SK-N-SH (cell line): ENCODE results near the gene THBS2.

Experiments used
- EZH2phosphoT487 ChIP-seq: fragments of 200-600 bp; sonication (generic); IDR thresholded peaks from 2 replicates; pipeline ENCODE4 v1.6.1; 2017; ENCODE audit warnings: low read depth, mixed run types, mild to moderate bottlenecking, antibody characterized with exemption, moderate library complexity, borderline replicate concordance
- FOXM1 ChIP-seq: IDR thresholded peaks from 2 replicates; pipeline ENCODE4 v1.4.0; 2012; ENCODE audit warnings: low read depth, mild to moderate bottlenecking
- POLR2AphosphoS5 ChIP-seq: IDR thresholded peaks from 2 replicates; pipeline ENCODE4 v1.6.1; 2012; ENCODE audit warnings: low read depth, low read length
- RAD21 ChIP-seq: IDR thresholded peaks from 2 replicates; pipeline ENCODE4 v1.6.1; 2012; ENCODE audit warnings: mild to moderate bottlenecking, low read length
- RCOR1 ChIP-seq: fragments of 150-350 bp; IDR thresholded peaks from 2 replicates; pipeline ENCODE4 v1.6.1; 2017; ENCODE audit warnings: antibody characterized with exemption, low read length
- TF ChIP-seq, protein P1 (sequence below): fragments of 200-600 bp; sonication (generic); IDR thresholded peaks from 2 replicates; pipeline ENCODE4 v1.6.1; 2017; ENCODE audit warnings: antibody characterized with exemption, mild to moderate bottlenecking, moderate library complexity
- TF ChIP-seq, protein P2 (sequence below): IDR thresholded peaks from 2 replicates; pipeline ENCODE4 v1.6.1; 2012; ENCODE audit warnings: mild to moderate bottlenecking, low read depth, low read length, moderate library complexity

DNA sequence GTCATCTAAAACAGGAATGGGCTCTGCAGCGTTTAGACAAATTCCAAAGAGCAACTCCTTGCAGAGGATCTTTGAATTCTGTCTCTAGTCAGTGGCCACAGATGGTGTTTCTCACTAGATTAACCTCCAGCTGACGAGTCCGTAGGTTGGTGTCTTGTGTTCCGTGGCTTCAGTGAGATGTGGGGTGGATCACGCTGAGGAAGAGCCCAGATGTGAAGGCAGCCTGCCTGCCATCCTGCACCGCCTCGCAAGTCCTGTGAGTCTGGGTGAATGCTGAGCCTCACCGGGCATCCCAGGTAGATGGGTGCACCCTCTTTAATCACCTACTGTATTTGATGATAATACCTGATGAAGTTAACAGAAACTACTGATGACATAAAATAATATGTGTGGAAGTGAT is 70.4 kb downstream of the THBS2 start:
- TF ChIP-seq, protein P1, sequence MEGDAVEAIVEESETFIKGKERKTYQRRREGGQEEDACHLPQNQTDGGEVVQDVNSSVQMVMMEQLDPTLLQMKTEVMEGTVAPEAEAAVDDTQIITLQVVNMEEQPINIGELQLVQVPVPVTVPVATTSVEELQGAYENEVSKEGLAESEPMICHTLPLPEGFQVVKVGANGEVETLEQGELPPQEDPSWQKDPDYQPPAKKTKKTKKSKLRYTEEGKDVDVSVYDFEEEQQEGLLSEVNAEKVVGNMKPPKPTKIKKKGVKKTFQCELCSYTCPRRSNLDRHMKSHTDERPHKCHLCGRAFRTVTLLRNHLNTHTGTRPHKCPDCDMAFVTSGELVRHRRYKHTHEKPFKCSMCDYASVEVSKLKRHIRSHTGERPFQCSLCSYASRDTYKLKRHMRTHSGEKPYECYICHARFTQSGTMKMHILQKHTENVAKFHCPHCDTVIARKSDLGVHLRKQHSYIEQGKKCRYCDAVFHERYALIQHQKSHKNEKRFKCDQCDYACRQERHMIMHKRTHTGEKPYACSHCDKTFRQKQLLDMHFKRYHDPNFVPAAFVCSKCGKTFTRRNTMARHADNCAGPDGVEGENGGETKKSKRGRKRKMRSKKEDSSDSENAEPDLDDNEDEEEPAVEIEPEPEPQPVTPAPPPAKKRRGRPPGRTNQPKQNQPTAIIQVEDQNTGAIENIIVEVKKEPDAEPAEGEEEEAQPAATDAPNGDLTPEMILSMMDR, result no peak
- TF ChIP-seq FOXM1 (no peak), EZH2phosphoT487 (no peak), RCOR1 (no peak), RAD21 (no peak), POLR2AphosphoS5 (no peak)
- TF ChIP-seq, protein P2, sequence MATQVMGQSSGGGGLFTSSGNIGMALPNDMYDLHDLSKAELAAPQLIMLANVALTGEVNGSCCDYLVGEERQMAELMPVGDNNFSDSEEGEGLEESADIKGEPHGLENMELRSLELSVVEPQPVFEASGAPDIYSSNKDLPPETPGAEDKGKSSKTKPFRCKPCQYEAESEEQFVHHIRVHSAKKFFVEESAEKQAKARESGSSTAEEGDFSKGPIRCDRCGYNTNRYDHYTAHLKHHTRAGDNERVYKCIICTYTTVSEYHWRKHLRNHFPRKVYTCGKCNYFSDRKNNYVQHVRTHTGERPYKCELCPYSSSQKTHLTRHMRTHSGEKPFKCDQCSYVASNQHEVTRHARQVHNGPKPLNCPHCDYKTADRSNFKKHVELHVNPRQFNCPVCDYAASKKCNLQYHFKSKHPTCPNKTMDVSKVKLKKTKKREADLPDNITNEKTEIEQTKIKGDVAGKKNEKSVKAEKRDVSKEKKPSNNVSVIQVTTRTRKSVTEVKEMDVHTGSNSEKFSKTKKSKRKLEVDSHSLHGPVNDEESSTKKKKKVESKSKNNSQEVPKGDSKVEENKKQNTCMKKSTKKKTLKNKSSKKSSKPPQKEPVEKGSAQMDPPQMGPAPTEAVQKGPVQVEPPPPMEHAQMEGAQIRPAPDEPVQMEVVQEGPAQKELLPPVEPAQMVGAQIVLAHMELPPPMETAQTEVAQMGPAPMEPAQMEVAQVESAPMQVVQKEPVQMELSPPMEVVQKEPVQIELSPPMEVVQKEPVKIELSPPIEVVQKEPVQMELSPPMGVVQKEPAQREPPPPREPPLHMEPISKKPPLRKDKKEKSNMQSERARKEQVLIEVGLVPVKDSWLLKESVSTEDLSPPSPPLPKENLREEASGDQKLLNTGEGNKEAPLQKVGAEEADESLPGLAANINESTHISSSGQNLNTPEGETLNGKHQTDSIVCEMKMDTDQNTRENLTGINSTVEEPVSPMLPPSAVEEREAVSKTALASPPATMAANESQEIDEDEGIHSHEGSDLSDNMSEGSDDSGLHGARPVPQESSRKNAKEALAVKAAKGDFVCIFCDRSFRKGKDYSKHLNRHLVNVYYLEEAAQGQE, result no peak
